ENCODE results near the gene TRPC3.
"Not testable (repeated sequence)": the region's sequence is repeated elsewhere in the genome, so short reads cannot be mapped to it uniquely, and the experiment has no call there.

Gene TRPC3

GRCh38 chr4:121943941-121944340 is 7.9 kb downstream of the TRPC3 start:
- no peak for DNase-seq

GRCh38 chr4:121939690-121940089 is 12.2 kb downstream of the TRPC3 start:
- DNase-seq, result no peak

- no peak for DNase-seq
These were observed 13.4 kb downstream of the TRPC3 start for GRCh38 chr4:121938282-121939092.

- DNase-seq, result no peak
These were observed 15.8 kb downstream of the TRPC3 start for GRCh38 chr4:121936101-121936500.

GRCh38 chr4:121934635-121935034 is 17.2 kb downstream of the TRPC3 start:
- no peak for DNase-seq

GRCh38 chr4:121932212-121932974 is 19.5 kb downstream of the TRPC3 start:
- no peak for DNase-seq

GRCh38 chr4:121930304-121930703 is 21.6 kb downstream of the TRPC3 start:
- no peak for DNase-seq

GRCh38 chr4:121927948-121928347 is 23.9 kb downstream of the TRPC3 start:
- DNase-seq, result no peak

GRCh38 chr4:121926490-121926889 is 25.4 kb downstream of the TRPC3 start:
- not testable (repeated sequence) for DNase-seq

- no peak for DNase-seq
These were observed 28.6 kb downstream of the TRPC3 start for GRCh38 chr4:121923306-121923705.

GRCh38 chr4:121913667-121914066 is 38.2 kb downstream of the TRPC3 start:
- no peak for DNase-seq

- no peak for DNase-seq
These were observed 43.5 kb downstream of the TRPC3 start for GRCh38 chr4:121908346-121908745.

GRCh38 chr4:121900132-121900983 is 51.5 kb downstream of the TRPC3 start:
- peak; percentile 31 for DNase-seq

- DNase-seq, result no peak
These were observed 53.7 kb downstream of the TRPC3 start for GRCh38 chr4:121898150-121898549.

GRCh38 chr4:121888134-121888533 is 63.7 kb downstream of the TRPC3 start:
- no peak for DNase-seq

- no peak for DNase-seq
These were observed 66.7 kb downstream of the TRPC3 start for GRCh38 chr4:121885115-121885514.

- no peak for DNase-seq
These were observed 70.7 kb downstream of the TRPC3 start for GRCh38 chr4:121881158-121881557.

- no peak for DNase-seq
These were observed 72.7 kb downstream of the TRPC3 start for GRCh38 chr4:121879135-121879534.

- DNase-seq, result no peak
These were observed 74.7 kb downstream of the TRPC3 start for GRCh38 chr4:121877041-121877773.

- DNase-seq, result no peak
These were observed 75.8 kb downstream of the TRPC3 start for GRCh38 chr4:121876070-121876469.

GRCh38 chr4:121875652-121876051 is 76.2 kb downstream of the TRPC3 start:
- no peak for DNase-seq

- no peak for DNase-seq
These were observed 78.3 kb downstream of the TRPC3 start for GRCh38 chr4:121873604-121874003.

Measured in stimulated activated naive CD4-positive, alpha-beta T cell treated with Interleukin-2 at 50 U/mL for 16 hours (primary cell).